Measurements from ENCODE around the gene SLIT3. TPM values are rescaled to one million over a fixed set of nuclear protein-coding genes. Genes with fewer than 3 reads are reported as not detected.

The SLIT3 gene
- total RNA-seq, 2 experiments from 2014 or later: 0.15 TPM; not detected in 1

DNA sequence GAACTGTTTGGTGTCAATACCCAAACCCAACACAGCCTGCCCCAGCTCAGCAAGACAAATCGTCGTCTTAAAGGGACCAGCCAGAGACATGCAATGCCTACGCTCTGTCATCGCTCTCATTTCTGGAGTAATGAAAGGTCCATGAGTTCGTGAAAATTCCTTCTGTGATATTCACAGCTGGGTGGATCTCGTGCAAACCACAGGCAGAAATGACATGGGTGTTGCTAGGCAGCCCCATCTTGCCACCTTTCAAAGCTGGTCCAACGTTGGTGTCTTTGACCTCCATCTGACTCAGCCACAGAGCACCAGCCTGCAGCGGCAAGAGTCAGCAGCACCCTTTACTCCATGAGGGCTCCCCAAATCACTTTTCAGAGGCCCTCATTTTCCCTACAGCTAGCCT, 215.3 kb downstream of the SLIT3 start:
- H3K36me3 Mint-ChIP-seq (ENCODE audit: low read depth): no peaks in the 10 kb centered on the region
- H3K4me3 Mint-ChIP-seq: no peak overlapping the region
- H3K27ac Mint-ChIP-seq: no peak overlapping the region
- H3K27me3 Mint-ChIP-seq: no peaks in the 10 kb centered on the region
- no peak for DNase-seq
- ChIA-PET CTCF (no interaction called here), POLR2A (no interaction called here)
- no peaks in the 10 kb centered on the region for H3K9me3 Mint-ChIP-seq
- H3K4me1 Mint-ChIP-seq: no peaks in the 10 kb centered on the region

GRCh38 chr5:169085212-169085611, 215.7 kb downstream of the SLIT3 start:
- Mint-ChIP-seq H3K36me3 (ENCODE audit: low read depth) (no peaks in the 10 kb centered on the region), H3K27me3 (no peaks in the 10 kb centered on the region), H3K27ac (no peak overlapping the region), H3K4me1 (no peaks in the 10 kb centered on the region), H3K9me3 (no peaks in the 10 kb centered on the region), H3K4me3 (no peak overlapping the region)
- no peak for DNase-seq
- CTCF ChIA-PET: no interaction called here
- POLR2A ChIA-PET: no interaction called here

DNA sequence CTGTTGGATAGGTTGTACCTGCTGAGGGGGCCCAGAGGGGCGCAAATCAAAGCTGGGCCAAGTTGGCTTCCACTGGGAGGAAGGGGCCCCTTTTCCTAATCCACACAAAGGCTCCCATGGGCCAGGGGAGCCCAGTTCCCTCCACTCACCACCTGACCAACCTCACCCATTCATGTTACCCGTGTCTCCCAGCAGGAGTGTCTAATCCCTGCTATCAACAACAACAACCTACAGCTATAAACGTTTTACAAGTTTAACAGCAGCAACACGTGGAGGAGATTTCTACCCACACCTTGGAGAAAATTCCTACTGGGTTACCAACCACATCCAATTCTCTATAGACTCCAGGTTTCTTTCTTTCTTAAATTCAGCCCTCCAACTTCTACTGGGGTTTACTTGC, 216.2 kb downstream of the SLIT3 start:
- H3K27me3 Mint-ChIP-seq: no peaks in the 10 kb centered on the region
- H3K9me3 Mint-ChIP-seq: no peaks in the 10 kb centered on the region
- no peaks in the 10 kb centered on the region for H3K36me3 Mint-ChIP-seq (ENCODE audit: low read depth)
- no peak overlapping the region for H3K4me3 Mint-ChIP-seq
- no peak overlapping the region for H3K27ac Mint-ChIP-seq
- DNase-seq: no peak
- CTCF ChIA-PET: no interaction called here
- POLR2A ChIA-PET: no interaction called here
- no peaks in the 10 kb centered on the region for H3K4me1 Mint-ChIP-seq

DNA sequence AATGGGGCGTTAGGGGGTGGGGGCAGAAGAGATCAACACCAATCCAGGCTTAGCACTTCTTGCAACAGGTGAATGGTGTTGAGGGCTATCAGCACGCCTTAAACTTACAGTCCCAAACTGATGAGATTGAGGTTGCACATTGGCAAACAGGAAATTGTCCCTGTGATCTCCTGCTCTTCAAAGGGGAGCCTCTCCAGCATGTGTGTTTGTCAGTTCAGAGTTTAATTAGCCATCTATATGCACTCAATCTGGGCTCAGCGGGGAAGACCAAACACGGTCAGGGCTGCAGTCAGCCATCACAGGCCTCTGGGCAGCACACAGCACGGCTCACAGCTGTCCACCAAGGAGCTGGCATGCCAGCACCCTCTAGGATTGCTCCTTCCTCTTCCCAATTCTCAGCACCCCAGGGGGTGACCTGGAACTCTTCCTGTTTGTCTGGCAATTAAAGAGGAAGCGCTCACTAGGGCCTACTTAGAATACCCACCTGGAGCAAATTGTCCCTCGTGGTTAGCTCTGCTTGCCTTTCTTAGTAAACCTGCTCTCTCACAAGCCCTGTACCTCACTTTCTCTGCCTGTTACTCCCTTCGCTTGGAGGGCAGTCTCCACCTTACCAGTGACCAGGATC, 217.4 kb downstream of the SLIT3 start:
- POLR2A ChIA-PET: interaction anchor here (0.6 kb wide), 1 partner anchor 41 kb away, joined by 5 read pairs; no protein-coding TSS in a partner anchor
- CTCF ChIA-PET: no interaction called here

DNA sequence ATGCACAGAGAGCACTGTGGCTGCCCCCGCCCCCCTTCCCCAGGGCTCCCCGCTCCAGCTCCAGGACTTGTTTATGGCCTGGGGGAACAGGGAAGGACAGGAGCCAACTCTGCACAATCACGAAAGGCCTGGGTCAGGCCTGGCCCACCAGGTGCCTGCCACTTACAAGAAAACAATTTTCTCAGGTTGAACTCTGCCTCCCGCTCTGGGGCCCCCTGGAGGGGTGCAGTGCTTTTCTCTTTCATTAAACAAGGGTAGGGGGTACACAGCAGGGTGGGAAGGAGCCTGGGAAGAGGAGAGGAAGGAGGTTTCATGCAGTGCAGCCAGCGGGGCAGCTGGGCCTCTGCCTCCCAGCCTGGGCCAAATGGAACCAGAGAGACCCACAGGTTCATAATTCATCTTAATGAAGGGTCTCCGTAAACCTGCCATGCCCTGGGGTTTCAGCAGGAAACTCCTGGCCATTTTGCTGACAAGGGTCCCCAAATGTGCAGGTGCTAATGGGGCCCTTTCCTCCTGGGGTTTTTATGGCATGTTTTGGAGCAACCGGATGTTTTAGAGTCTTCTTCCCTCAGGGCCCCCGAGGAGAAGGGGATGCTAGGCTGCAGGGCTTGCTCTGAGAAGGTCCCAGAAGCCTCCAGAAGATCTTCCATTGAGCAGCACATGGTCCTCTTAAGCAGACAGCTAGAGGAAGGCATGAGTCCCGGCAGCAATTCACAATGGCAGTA, 219.8 kb downstream of the SLIT3 start:
- H3K4me1 Mint-ChIP-seq: no peaks in the 10 kb centered on the region
- no peaks in the 10 kb centered on the region for H3K9me3 Mint-ChIP-seq
- H3K27me3 Mint-ChIP-seq: peaks cover 2% of the 10 kb centered on the region
- no peak overlapping the region for H3K4me3 Mint-ChIP-seq
- H3K36me3 Mint-ChIP-seq (ENCODE audit: low read depth): no peaks in the 10 kb centered on the region
- H3K27ac Mint-ChIP-seq: no peak overlapping the region
- ChIA-PET POLR2A (no interaction called here), CTCF (no interaction called here)
- DNase-seq: no peak

More for the DNA sequence above, 217.4 kb downstream of the SLIT3 start:
- Mint-ChIP-seq H3K27me3 (no peaks in the 10 kb centered on the region), H3K27ac (no peak overlapping the region), H3K4me3 (no peak overlapping the region), H3K36me3 (ENCODE audit: low read depth) (no peaks in the 10 kb centered on the region), H3K9me3 (no peaks in the 10 kb centered on the region), H3K4me1 (no peaks in the 10 kb centered on the region)
- DNase-seq: no peak

DNA sequence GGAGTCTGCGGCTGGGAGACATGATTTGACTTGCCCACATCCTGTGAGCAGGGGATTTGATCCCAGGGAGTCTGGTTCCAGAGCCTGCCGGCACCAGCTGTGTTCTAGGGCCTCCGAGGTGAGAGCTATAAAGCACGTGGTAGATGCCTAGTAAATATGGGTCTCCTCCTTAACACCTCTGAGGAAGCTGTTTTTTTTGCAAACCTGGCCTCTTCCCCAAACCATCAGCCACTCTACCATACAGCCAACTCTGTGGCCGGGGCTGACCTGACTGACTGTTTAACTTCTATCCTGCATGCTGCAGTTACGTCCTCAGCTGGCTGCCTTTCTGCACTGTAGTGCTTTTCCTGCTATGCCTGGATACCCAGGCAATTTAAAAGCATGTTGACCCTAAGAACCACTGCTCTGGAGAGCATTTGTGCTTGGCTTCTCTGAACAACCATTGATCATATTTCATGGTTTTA, 220.5 kb downstream of the SLIT3 start:
- H3K36me3 Mint-ChIP-seq (ENCODE audit: low read depth): no peaks in the 10 kb centered on the region
- H3K4me3 Mint-ChIP-seq: no peak overlapping the region
- H3K4me1 Mint-ChIP-seq: no peaks in the 10 kb centered on the region
- DNase-seq: no peak
- no peaks in the 10 kb centered on the region for H3K9me3 Mint-ChIP-seq
- no peak overlapping the region for H3K27ac Mint-ChIP-seq
- ChIA-PET CTCF (no interaction called here), POLR2A (no interaction called here)
- H3K27me3 Mint-ChIP-seq: peaks cover 2% of the 10 kb centered on the region

DNA sequence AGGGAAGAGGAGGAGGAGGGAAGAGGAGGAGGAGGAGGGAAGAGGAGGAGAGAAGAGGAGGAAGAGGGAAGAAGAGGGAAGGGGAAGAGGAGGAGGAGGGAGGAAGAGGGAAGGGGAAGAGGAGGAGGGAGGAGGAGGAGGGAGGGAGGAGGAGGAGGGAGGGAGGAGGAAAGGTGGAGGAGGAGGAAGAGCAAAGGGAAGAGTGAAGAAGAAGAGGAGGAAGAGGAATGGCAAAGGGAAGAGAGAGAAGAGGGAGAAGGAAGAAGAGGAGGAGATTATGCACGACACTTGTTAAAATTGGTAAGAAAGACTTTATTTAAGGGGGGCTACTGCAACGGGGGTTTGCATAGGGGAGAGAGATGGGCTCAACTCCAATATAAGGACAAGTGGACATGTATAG, 221.2 kb downstream of the SLIT3 start:
- H3K36me3 Mint-ChIP-seq (ENCODE audit: low read depth): no peaks in the 10 kb centered on the region
- H3K9me3 Mint-ChIP-seq: no peaks in the 10 kb centered on the region
- ChIA-PET POLR2A (no interaction called here), CTCF (no interaction called here)
- no peak overlapping the region for H3K4me3 Mint-ChIP-seq
- no peak for DNase-seq
- H3K27me3 Mint-ChIP-seq: peaks cover 2% of the 10 kb centered on the region
- H3K4me1 Mint-ChIP-seq: no peaks in the 10 kb centered on the region
- H3K27ac Mint-ChIP-seq: no peak overlapping the region

GRCh38 chr5:169074839-169075238, 226.1 kb downstream of the SLIT3 start:
- peaks cover 3% of the 10 kb centered on the region for H3K27me3 Mint-ChIP-seq
- CTCF ChIA-PET: no interaction called here
- no peak for DNase-seq
- no peaks in the 10 kb centered on the region for H3K4me1 Mint-ChIP-seq
- H3K27ac Mint-ChIP-seq: no peak overlapping the region
- no peak overlapping the region for H3K4me3 Mint-ChIP-seq
- H3K9me3 Mint-ChIP-seq: no peaks in the 10 kb centered on the region
- no peaks in the 10 kb centered on the region for H3K36me3 Mint-ChIP-seq (ENCODE audit: low read depth)
- POLR2A ChIA-PET: no interaction called here

- ChIA-PET CTCF (no interaction called here), POLR2A (no interaction called here)
- no peaks in the 10 kb centered on the region for H3K36me3 Mint-ChIP-seq (ENCODE audit: low read depth)
- H3K4me3 Mint-ChIP-seq: no peak overlapping the region
- no peaks in the 10 kb centered on the region for H3K4me1 Mint-ChIP-seq
- DNase-seq: no peak
- no peak overlapping the region for H3K27ac Mint-ChIP-seq
- H3K27me3 Mint-ChIP-seq: peaks cover 3% of the 10 kb centered on the region
- H3K9me3 Mint-ChIP-seq: no peaks in the 10 kb centered on the region
Measured at GRCh38 chr5:169072233-169072632, 228.7 kb downstream of the SLIT3 start.

DNA sequence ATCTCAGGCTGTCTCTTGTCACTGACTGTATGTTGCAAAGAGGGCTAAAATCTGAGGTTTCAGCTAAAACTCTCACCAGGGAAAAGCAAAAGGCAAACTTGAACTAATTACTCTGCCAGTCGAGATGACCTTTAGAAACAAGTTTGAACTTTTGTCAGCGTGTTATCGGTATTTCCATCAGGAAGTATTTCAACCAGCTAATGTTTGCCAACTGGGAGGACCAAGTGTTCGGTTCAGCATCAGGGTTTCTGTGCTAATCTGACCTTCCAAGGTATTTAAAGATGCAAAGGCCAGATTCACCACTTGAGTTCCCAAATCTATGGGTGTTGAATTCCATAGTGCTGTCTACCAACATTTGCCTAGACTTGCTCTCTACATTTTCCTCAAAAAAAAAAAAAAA, 230.5 kb downstream of the SLIT3 start:
- H3K9me3 Mint-ChIP-seq: no peaks in the 10 kb centered on the region
- H3K36me3 Mint-ChIP-seq (ENCODE audit: low read depth): no peaks in the 10 kb centered on the region
- CTCF ChIA-PET: interaction anchor here (0.7 kb wide), 1 partner anchor 97 kb away, joined by 5 read pairs; no protein-coding TSS in a partner anchor
- no peak overlapping the region for H3K4me3 Mint-ChIP-seq
- H3K27me3 Mint-ChIP-seq: peaks cover 4% of the 10 kb centered on the region
- no peak overlapping the region for H3K27ac Mint-ChIP-seq
- H3K4me1 Mint-ChIP-seq: no peaks in the 10 kb centered on the region
- DNase-seq: no peak
- POLR2A ChIA-PET: no interaction called here

GRCh38 chr5:169067751-169068173, 233.2 kb downstream of the SLIT3 start:
- DNase-seq: no peak
- no peak overlapping the region for H3K4me3 Mint-ChIP-seq
- H3K36me3 Mint-ChIP-seq (ENCODE audit: low read depth): no peaks in the 10 kb centered on the region
- peaks cover 5% of the 10 kb centered on the region for H3K27me3 Mint-ChIP-seq
- H3K9me3 Mint-ChIP-seq: no peaks in the 10 kb centered on the region
- no peak overlapping the region for H3K27ac Mint-ChIP-seq
- CTCF ChIA-PET: no interaction called here
- H3K4me1 Mint-ChIP-seq: no peaks in the 10 kb centered on the region
- POLR2A ChIA-PET: no interaction called here

- H3K4me1 Mint-ChIP-seq: no peaks in the 10 kb centered on the region
Measured at GRCh38 chr5:169065400-169065799, 235.5 kb downstream of the SLIT3 start.

GRCh38 chr5:169064093-169064492, 236.8 kb downstream of the SLIT3 start:
- Mint-ChIP-seq H3K4me3 (no peak overlapping the region), H3K36me3 (ENCODE audit: low read depth) (no peaks in the 10 kb centered on the region), H3K27me3 (peaks cover 5% of the 10 kb centered on the region), H3K27ac (no peak overlapping the region), H3K9me3 (no peaks in the 10 kb centered on the region), H3K4me1 (no peaks in the 10 kb centered on the region)
- ChIA-PET POLR2A (no interaction called here), CTCF (no interaction called here)
- DNase-seq: no peak

More at GRCh38 chr5:169065400-169065799, 235.5 kb downstream of the SLIT3 start:
- DNase-seq: no peak
- Mint-ChIP-seq H3K4me3 (no peak overlapping the region), H3K9me3 (no peaks in the 10 kb centered on the region), H3K27ac (no peak overlapping the region), H3K36me3 (ENCODE audit: low read depth) (no peaks in the 10 kb centered on the region), H3K27me3 (peaks cover 5% of the 10 kb centered on the region)
- ChIA-PET CTCF (no interaction called here), POLR2A (no interaction called here)
